ENCODE results near the gene PARN. TPM values are rescaled to one million over a fixed set of nuclear protein-coding genes. Genes with fewer than 3 reads are reported as not detected.

Gene PARN
- polyA plus RNA-seq, 1 donor from 2014 or later, result 22.3 TPM

DNA sequence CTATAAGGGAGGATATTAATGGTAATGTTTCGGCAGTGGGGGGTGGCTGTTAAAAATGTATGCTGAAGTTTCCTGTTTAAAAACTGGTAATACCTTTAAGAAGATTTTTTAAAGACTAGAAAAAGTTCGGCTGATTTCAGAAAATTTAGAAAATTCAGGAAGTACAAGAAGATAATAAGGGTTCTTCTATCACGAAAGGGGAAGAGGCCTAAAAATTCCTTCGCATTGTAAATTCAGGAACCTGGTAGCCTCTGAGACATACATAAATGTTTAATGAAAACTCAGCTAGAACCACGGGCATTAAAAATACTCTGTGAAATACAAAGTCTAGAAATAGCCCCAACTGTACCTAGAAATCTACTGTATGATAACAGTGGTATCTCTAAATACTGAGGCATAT, 181.2 kb downstream of the PARN start:
- no peak overlapping the region for H3K4me3 ChIP-seq (ENCODE audit: low read length)
- no peaks in the 10 kb centered on the region for H3K36me3 ChIP-seq (ENCODE audit: insufficient read depth, low read length)
- no peaks in the 10 kb centered on the region for H3K9me3 ChIP-seq (ENCODE audit: low read length)
- no peaks in the 10 kb centered on the region for H3K79me2 ChIP-seq (replicated peaks; ENCODE audit: insufficient read depth, low read length)
- H4K20me1 ChIP-seq (ENCODE audit: insufficient read depth), result no peaks in the 10 kb centered on the region
- TF ChIP-seq REST (IDR thresholded peaks at IDR 0.05; ENCODE audit: borderline replicate concordance) (no peak), EZH2 (IDR thresholded peaks at IDR 0.05; ENCODE audit: borderline replicate concordance, insufficient read depth, low read length, poor library complexity, severe bottlenecking) (no peak), EP300 (conservative IDR thresholded peaks at IDR 0.05; ENCODE audit: poor library complexity, severe bottlenecking) (no peak), POLR2AphosphoS5 (IDR thresholded peaks at IDR 0.05) (no peak), TAF1 (IDR thresholded peaks at IDR 0.05; ENCODE audit: low read depth) (no peak), SMC3 (conservative IDR thresholded peaks at IDR 0.05; ENCODE audit: poor library complexity) (no peak), RAD21 (conservative IDR thresholded peaks at IDR 0.05) (no peak), MXI1 (conservative IDR thresholded peaks at IDR 0.05; ENCODE audit: poor library complexity, severe bottlenecking) (no peak)
- TF ChIP-seq, protein P1, sequence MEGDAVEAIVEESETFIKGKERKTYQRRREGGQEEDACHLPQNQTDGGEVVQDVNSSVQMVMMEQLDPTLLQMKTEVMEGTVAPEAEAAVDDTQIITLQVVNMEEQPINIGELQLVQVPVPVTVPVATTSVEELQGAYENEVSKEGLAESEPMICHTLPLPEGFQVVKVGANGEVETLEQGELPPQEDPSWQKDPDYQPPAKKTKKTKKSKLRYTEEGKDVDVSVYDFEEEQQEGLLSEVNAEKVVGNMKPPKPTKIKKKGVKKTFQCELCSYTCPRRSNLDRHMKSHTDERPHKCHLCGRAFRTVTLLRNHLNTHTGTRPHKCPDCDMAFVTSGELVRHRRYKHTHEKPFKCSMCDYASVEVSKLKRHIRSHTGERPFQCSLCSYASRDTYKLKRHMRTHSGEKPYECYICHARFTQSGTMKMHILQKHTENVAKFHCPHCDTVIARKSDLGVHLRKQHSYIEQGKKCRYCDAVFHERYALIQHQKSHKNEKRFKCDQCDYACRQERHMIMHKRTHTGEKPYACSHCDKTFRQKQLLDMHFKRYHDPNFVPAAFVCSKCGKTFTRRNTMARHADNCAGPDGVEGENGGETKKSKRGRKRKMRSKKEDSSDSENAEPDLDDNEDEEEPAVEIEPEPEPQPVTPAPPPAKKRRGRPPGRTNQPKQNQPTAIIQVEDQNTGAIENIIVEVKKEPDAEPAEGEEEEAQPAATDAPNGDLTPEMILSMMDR (IDR thresholded peaks at IDR 0.05; ENCODE audit: poor library complexity, severe bottlenecking), result no peak
- H3F3A ChIP-seq (ENCODE audit: insufficient read depth, low read length, poor library complexity, severe bottlenecking), result no peaks in the 10 kb centered on the region
- H3K27me3 ChIP-seq (ENCODE audit: insufficient read depth, low read depth, low read length), result no peaks in the 10 kb centered on the region
- no peak overlapping the region for H3K4me2 ChIP-seq (ENCODE audit: low read length)
- H3K27ac ChIP-seq (ENCODE audit: low read length), result no peak overlapping the region
- no peak overlapping the region for H3K9ac ChIP-seq (ENCODE audit: low read length)
- no peaks in the 10 kb centered on the region for H3K9me2 ChIP-seq (ENCODE audit: insufficient read depth, low read length)
- no peak overlapping the region for H2AFZ ChIP-seq (ENCODE audit: low read depth, low read length)

- no peaks in the 10 kb centered on the region for H3K9me3 ChIP-seq (ENCODE audit: low read length)
- no peaks in the 10 kb centered on the region for H3K36me3 ChIP-seq (ENCODE audit: insufficient read depth, low read length)
- H3K27ac ChIP-seq (ENCODE audit: low read length), result no peak overlapping the region
- H2AFZ ChIP-seq (ENCODE audit: low read depth, low read length), result no peak overlapping the region
- H3K27me3 ChIP-seq (ENCODE audit: insufficient read depth, low read depth, low read length), result no peaks in the 10 kb centered on the region
- no peak overlapping the region for H3K4me2 ChIP-seq (ENCODE audit: low read length)
- no peak overlapping the region for H3K9ac ChIP-seq (ENCODE audit: low read length)
- H3K79me2 ChIP-seq (replicated peaks; ENCODE audit: insufficient read depth, low read length), result no peaks in the 10 kb centered on the region
- H4K20me1 ChIP-seq (ENCODE audit: insufficient read depth), result no peaks in the 10 kb centered on the region
- TF ChIP-seq SMC3 (conservative IDR thresholded peaks at IDR 0.05; ENCODE audit: poor library complexity), result no peak
- no peak for TF ChIP-seq MXI1 (conservative IDR thresholded peaks at IDR 0.05; ENCODE audit: poor library complexity, severe bottlenecking)
- TF ChIP-seq, protein P1 (IDR thresholded peaks at IDR 0.05; ENCODE audit: poor library complexity, severe bottlenecking), result no peak
- no peak for TF ChIP-seq TAF1 (IDR thresholded peaks at IDR 0.05; ENCODE audit: low read depth)
- TF ChIP-seq RAD21 (conservative IDR thresholded peaks at IDR 0.05), result no peak
- no peak for TF ChIP-seq EP300 (conservative IDR thresholded peaks at IDR 0.05; ENCODE audit: poor library complexity, severe bottlenecking)
- TF ChIP-seq POLR2AphosphoS5 (IDR thresholded peaks at IDR 0.05), result no peak
- no peak for TF ChIP-seq EZH2 (IDR thresholded peaks at IDR 0.05; ENCODE audit: borderline replicate concordance, insufficient read depth, low read length, poor library complexity, severe bottlenecking)
- TF ChIP-seq REST (IDR thresholded peaks at IDR 0.05; ENCODE audit: borderline replicate concordance), result no peak
- no peaks in the 10 kb centered on the region for H3F3A ChIP-seq (ENCODE audit: insufficient read depth, low read length, poor library complexity, severe bottlenecking)
- no peak overlapping the region for H3K4me3 ChIP-seq (ENCODE audit: low read length)
- no peaks in the 10 kb centered on the region for H3K9me2 ChIP-seq (ENCODE audit: insufficient read depth, low read length)
Measured at GRCh38 chr16:14447783-14448182, 182.3 kb downstream of the PARN start.

Data from neural cell (in vitro differentiated cells).